ENCODE data around the gene UBN1.

GRCh38 chr16:4900036-4900435 is 52.8 kb downstream of the UBN1 start:
- no peak for TF ChIP-seq CTCF (conservative IDR thresholded peaks at IDR 0.05 in 1 of 2, IDR thresholded peaks at IDR 0.05 in 1 of 2; ENCODE audit: extremely low read depth in 1 of 2, insufficient read depth in 1 of 2, low read depth in 1 of 2, low read length in 2 of 2)
- no peak for TF ChIP-seq EZH2 (IDR thresholded peaks at IDR 0.05; ENCODE audit: borderline replicate concordance, low read length)

All from mammary epithelial cell (primary cell).